ENCODE measurements around the gene DOCK10.

Gene DOCK10

GRCh38 chr2:224869601-224870233 is 172.6 kb downstream of the DOCK10 start:
- no peak for DNase-seq

- DNase-seq = no peak
These were observed 177.3 kb downstream of the DOCK10 start for GRCh38 chr2:224865016-224865415.

- no peak for DNase-seq
These were observed 181.0 kb downstream of the DOCK10 start for GRCh38 chr2:224861266-224861665.

GRCh38 chr2:224860786-224861185 is 181.5 kb downstream of the DOCK10 start:
- no peak for DNase-seq

- no peak for DNase-seq
These were observed 190.5 kb downstream of the DOCK10 start for GRCh38 chr2:224851811-224852210.

- DNase-seq = no peak
These were observed 192.2 kb downstream of the DOCK10 start for GRCh38 chr2:224850081-224850480.

- DNase-seq = no peak
These were observed 193.0 kb downstream of the DOCK10 start for GRCh38 chr2:224849264-224849663.

- no peak for DNase-seq
These were observed 194.1 kb downstream of the DOCK10 start for GRCh38 chr2:224847961-224848850.

- DNase-seq = no peak
These were observed 194.9 kb downstream of the DOCK10 start for GRCh38 chr2:224847381-224847780.

GRCh38 chr2:224846686-224847085 is 195.6 kb downstream of the DOCK10 start:
- DNase-seq = no peak

GRCh38 chr2:224846161-224846560 is 196.1 kb downstream of the DOCK10 start:
- no peak for DNase-seq

GRCh38 chr2:224843141-224843540 is 199.1 kb downstream of the DOCK10 start:
- no peak for DNase-seq

GRCh38 chr2:224841910-224842309 is 200.4 kb downstream of the DOCK10 start:
- no peak for DNase-seq

GRCh38 chr2:224838335-224838734 is 203.9 kb downstream of the DOCK10 start:
- no peak for DNase-seq

- no peak for DNase-seq
These were observed 204.7 kb downstream of the DOCK10 start for GRCh38 chr2:224837558-224837957.

- no peak for DNase-seq
These were observed 205.2 kb downstream of the DOCK10 start for GRCh38 chr2:224837066-224837465.

GRCh38 chr2:224836263-224836662 is 206.0 kb downstream of the DOCK10 start:
- DNase-seq = no peak

- DNase-seq = no peak
These were observed 206.9 kb downstream of the DOCK10 start for GRCh38 chr2:224835405-224835804.

- DNase-seq = no peak
These were observed 208.3 kb downstream of the DOCK10 start for GRCh38 chr2:224833986-224834385.

- DNase-seq = no peak
These were observed 210.1 kb downstream of the DOCK10 start for GRCh38 chr2:224832207-224832606.

GRCh38 chr2:224831530-224831929 is 210.7 kb downstream of the DOCK10 start:
- DNase-seq = no peak

- DNase-seq = no peak
These were observed 221.8 kb downstream of the DOCK10 start for GRCh38 chr2:224820283-224820991.

- DNase-seq = no peak
These were observed 223.2 kb downstream of the DOCK10 start for GRCh38 chr2:224819075-224819474.

- DNase-seq = no peak
These were observed 224.6 kb downstream of the DOCK10 start for GRCh38 chr2:224817676-224818075.

All from AML-193 (cell line).